MM.1S (cell line): ENCODE measurements around the gene KHDC4.

ENCODE experiments used
- DNase-seq: peaks from one replicate; pipeline ENCODE4 v3.0.0-alpha.2; 2015
- H2AFZ ChIP-seq: fragments of 300-600 bp; sonication (generic); 2 replicates; pipeline ENCODE4 v1.6.0; 2016; ENCODE audit warnings: antibody characterized with exemption, low read length
- H3F3A ChIP-seq: fragments of 300-600 bp; sonication (generic); 2 replicates; pipeline ENCODE4 v1.6.1; 2016; ENCODE audit warnings: mild to moderate bottlenecking, antibody characterized with exemption, low read length, moderate library complexity, mixed read lengths; ENCODE audit not compliant: insufficient read depth
- H3K27ac ChIP-seq: fragments of 300-600 bp; sonication (generic); 2 replicates; pipeline ENCODE4 v1.5.1; 2016; ENCODE audit warnings: mild to moderate bottlenecking, low read length
- H3K27me3 ChIP-seq: fragments of 300-600 bp; sonication (generic); replicated peaks from 2 replicates; pipeline ENCODE4 v1.6.0; 2016; ENCODE audit warnings: low read length; ENCODE audit not compliant: insufficient read depth
- H3K36me3 ChIP-seq: fragments of 300-600 bp; sonication (generic); replicated peaks from 2 replicates; pipeline ENCODE4 v1.6.1; 2016; ENCODE audit warnings: mild to moderate bottlenecking, low read length, mixed read lengths; ENCODE audit not compliant: insufficient read depth
- H3K4me1 ChIP-seq: fragments of 300-600 bp; sonication (generic); 2 replicates; pipeline ENCODE4 v1.6.1; 2016; ENCODE audit warnings: low read length, mixed read lengths
- H3K4me2 ChIP-seq: fragments of 300-600 bp; sonication (generic); 2 replicates; pipeline ENCODE4 v1.6.0; 2016; ENCODE audit warnings: low read depth, low read length
- H3K4me3 ChIP-seq: fragments of 300-600 bp; sonication (generic); 2 replicates; pipeline ENCODE4 v1.5.1; 2016; ENCODE audit warnings: low read length, mixed read lengths
- H3K79me2 ChIP-seq: fragments of 300-600 bp; sonication (generic); 2 replicates; pipeline ENCODE4 v1.6.1; 2016; ENCODE audit warnings: mixed run types, low read length, mixed read lengths
- H3K9ac ChIP-seq: fragments of 300-600 bp; sonication (generic); 2 replicates; pipeline ENCODE4 v1.6.1; 2016; ENCODE audit warnings: low read length, mixed read lengths
- H3K9me2 ChIP-seq: fragments of 300-600 bp; sonication (generic); replicated peaks from 2 replicates; pipeline ENCODE4 v1.6.1; 2016; ENCODE audit warnings: mild to moderate bottlenecking, low read length, mixed read lengths; ENCODE audit not compliant: insufficient read depth
- H3K9me3 ChIP-seq: fragments of 300-600 bp; sonication (generic); replicated peaks from 2 replicates; pipeline ENCODE4 v1.6.1; 2016; ENCODE audit warnings: mild to moderate bottlenecking, low read length, mixed read lengths; ENCODE audit not compliant: insufficient read depth
- H4K20me1 ChIP-seq: fragments of 300-600 bp; sonication (generic); 2 replicates; pipeline ENCODE4 v1.6.1; 2016; ENCODE audit warnings: mild to moderate bottlenecking, low read length, moderate library complexity, mixed read lengths; ENCODE audit not compliant: insufficient read depth
- CTCF ChIP-seq: fragments of 300-600 bp; sonication (generic); IDR thresholded peaks from 2 replicates; pipeline ENCODE4 v1.5.1; 2016; ENCODE audit warnings: antibody characterized with exemption, low read length, mixed read lengths
- EZH2 ChIP-seq: fragments of 300-600 bp; sonication (generic); optimal IDR thresholded peaks from 2 replicates; pipeline ENCODE3; 2017; ENCODE audit warnings: low read depth, mild to moderate bottlenecking, antibody characterized with exemption, low read length, mixed read lengths
- EZH2phosphoT487 ChIP-seq: fragments of 300-600 bp; sonication (generic); IDR thresholded peaks from 2 replicates; pipeline ENCODE4 v1.6.1; 2018; ENCODE audit warnings: antibody characterized with exemption, low read length

Gene KHDC4

GRCh38 chr1:155884031-155884960 is 49.9 kb downstream of the KHDC4 start:
- no peak overlapping the region for H3K4me3 ChIP-seq
- H3K4me1 ChIP-seq, result no peaks in the 10 kb centered on the region
- H3K36me3 ChIP-seq, result no peaks in the 10 kb centered on the region
- no peaks in the 10 kb centered on the region for H3K9me2 ChIP-seq
- H2AFZ ChIP-seq, result no peak overlapping the region
- no peaks in the 10 kb centered on the region for H3F3A ChIP-seq
- no peak overlapping the region for H3K27ac ChIP-seq
- TF ChIP-seq EZH2 (no peak), CTCF (no peak), EZH2phosphoT487 (no peak)
- no peaks in the 10 kb centered on the region for H4K20me1 ChIP-seq
- no peaks in the 10 kb centered on the region for H3K27me3 ChIP-seq
- no peak overlapping the region for H3K9ac ChIP-seq
- DNase-seq, result no peak
- H3K9me3 ChIP-seq, result no peaks in the 10 kb centered on the region
- H3K4me2 ChIP-seq, result no peak overlapping the region
- H3K79me2 ChIP-seq, result no peaks in the 10 kb centered on the region

GRCh38 chr1:155882766-155883165 is 51.4 kb downstream of the KHDC4 start:
- H3K79me2 ChIP-seq, result no peaks in the 10 kb centered on the region
- no peaks in the 10 kb centered on the region for H3K9me3 ChIP-seq
- H3K4me3 ChIP-seq, result no peak overlapping the region
- no peak overlapping the region for H3K9ac ChIP-seq
- no peaks in the 10 kb centered on the region for H4K20me1 ChIP-seq
- H2AFZ ChIP-seq, result no peak overlapping the region
- H3K9me2 ChIP-seq, result no peaks in the 10 kb centered on the region
- H3K4me2 ChIP-seq, result no peak overlapping the region
- H3K27me3 ChIP-seq, result no peaks in the 10 kb centered on the region
- H3F3A ChIP-seq, result no peaks in the 10 kb centered on the region
- DNase-seq, result no peak
- H3K4me1 ChIP-seq, result no peaks in the 10 kb centered on the region
- no peak overlapping the region for H3K27ac ChIP-seq
- no peak for TF ChIP-seq EZH2phosphoT487
- TF ChIP-seq CTCF, result no peak
- TF ChIP-seq EZH2, result no peak
- no peaks in the 10 kb centered on the region for H3K36me3 ChIP-seq

- Histone ChIP-seq H3K36me3 (no peaks in the 10 kb centered on the region), H3K4me3 (no peak overlapping the region), H3K4me1 (no peaks in the 10 kb centered on the region), H3K9ac (no peak overlapping the region), H2AFZ (no peak overlapping the region), H3K27ac (no peak overlapping the region), H3K79me2 (no peaks in the 10 kb centered on the region), H3F3A (no peaks in the 10 kb centered on the region), H3K9me2 (no peaks in the 10 kb centered on the region), H3K9me3 (no peaks in the 10 kb centered on the region), H4K20me1 (no peaks in the 10 kb centered on the region), H3K27me3 (no peaks in the 10 kb centered on the region), H3K4me2 (no peak overlapping the region)
- DNase-seq, result peak; percentile 20
- TF ChIP-seq EZH2 (no peak), CTCF (no peak)
Observed at GRCh38 chr1:155882235-155882634, 52.0 kb downstream of the KHDC4 start.
